Endothelial cell of umbilical vein (primary cell): ENCODE data around the gene U2AF2. TPM values are rescaled to one million over a fixed set of nuclear protein-coding genes. Genes with fewer than 3 reads are reported as not detected.

ENCODE experiments used
- BruUV-seq: library from RNA; stranded (reverse); fragments of 400-500 nt; replicated peaks from 2 replicates; lab custom pipeline; 2021; lab: Mats Ljungman, UMichigan
- CTCF ChIA-PET: fragments of 300-600, 350-600 bp; sonication (Branson Sonifier 250); formaldehyde crosslinking; loops from one replicate; lab custom pipeline; 2021; ENCODE audit warnings: antibody characterized with exemption, inconsistent platforms; lab: Charles Lee
- POLR2A ChIA-PET: fragments of 300-600, 350-600 bp; sonication (Branson Sonifier 250); formaldehyde crosslinking; loops from one replicate; lab custom pipeline; 2021; ENCODE audit warnings: antibody characterized with exemption, inconsistent platforms; lab: Charles Lee
- DNase-seq: peaks from one replicate; pipeline ENCODE4 v3.0.0-alpha.2; 2011; ENCODE audit warnings: low read depth, low spot score
- FAIRE-seq: peaks from 2 replicates; lab custom pipeline; 2011; peaks lifted over from hg19 to GRCh38; lab: Jason Lieb, UNC
- H2AFZ ChIP-seq: 2 replicates; pipeline ENCODE4 v1.6.0; 2012; ENCODE audit warnings: low read depth, low read length, control low read depth, inconsistent platforms
- H3K27ac ChIP-seq: 2 replicates; pipeline ENCODE4 v1.5.1; 2011; ENCODE audit warnings: low read depth, mild to moderate bottlenecking, control low read depth, low read length, moderate library complexity; ENCODE audit not compliant: insufficient read depth
- H3K27me3 ChIP-seq, 2 experiments: 2 replicates each; pipeline versions ENCODE4 v1.6.0 to v1.6.1; 2011; ENCODE audit warnings: low read length in 2 of 2, mixed read lengths in 1 of 2; ENCODE audit not compliant: control insufficient read depth in 2 of 2, insufficient read depth in 2 of 2
- H3K36me3 ChIP-seq, 2 experiments: 2 replicates in 1 of 2; 3 replicates in 1 of 2; pipeline ENCODE4 v1.5.1; 2011; ENCODE audit warnings: low read length in 2 of 2, mild to moderate bottlenecking in 1 of 2, moderate library complexity in 1 of 2; ENCODE audit not compliant: control insufficient read depth in 2 of 2, insufficient read depth in 2 of 2; ENCODE audit errors: extremely low read depth in 1 of 2
- H3K4me1 ChIP-seq: 3 replicates; pipeline ENCODE4 v1.5.1; 2011; ENCODE audit warnings: mild to moderate bottlenecking, low read length; ENCODE audit not compliant: control insufficient read depth, insufficient read depth; ENCODE audit errors: extremely low read depth
- H3K4me2 ChIP-seq: 2 replicates; pipeline ENCODE4 v1.6.1; 2011; ENCODE audit warnings: low read length, control low read depth, mixed read lengths; ENCODE audit not compliant: insufficient read depth
- H3K4me3 ChIP-seq, 3 experiments: fragments of 200-600 bp in 1 of 3; sonication (generic), shearing (Covaris generic) in 1 of 3; replicated peaks in 1 of 3; 2 replicates each; pipeline ENCODE4 v1.5.1; 2011 to 2016; ENCODE audit warnings: control low read depth in 3 of 3, low read length in 3 of 3, mild to moderate bottlenecking in 2 of 3, inconsistent platforms in 1 of 3, low read depth in 1 of 3, moderate library complexity in 1 of 3; ENCODE audit not compliant: insufficient read depth in 1 of 3
- H3K79me2 ChIP-seq: 2 replicates; pipeline ENCODE4 v1.6.0; 2012; ENCODE audit warnings: low read length, inconsistent platforms; ENCODE audit not compliant: control insufficient read depth, insufficient read depth
- H3K9ac ChIP-seq: replicated peaks from 2 replicates; pipeline ENCODE3; 2011; ENCODE audit warnings: low read length, control low read depth; ENCODE audit not compliant: insufficient read depth; ENCODE audit errors: extremely low read depth
- H3K9me1 ChIP-seq: replicated peaks from 3 replicates; pipeline ENCODE4 v1.6.0; 2011; ENCODE audit warnings: mild to moderate bottlenecking, low read length; ENCODE audit not compliant: control insufficient read depth, insufficient read depth; ENCODE audit errors: extremely low read depth
- H3K9me3 ChIP-seq: replicated peaks from 2 replicates; pipeline ENCODE4 v1.5.1; 2012; ENCODE audit warnings: low read length, inconsistent platforms; ENCODE audit not compliant: control insufficient read depth, insufficient read depth
- H4K20me1 ChIP-seq: replicated peaks from 2 replicates; pipeline ENCODE3; 2011; ENCODE audit warnings: mild to moderate bottlenecking, low read length; ENCODE audit not compliant: control insufficient read depth, insufficient read depth; ENCODE audit errors: extremely low read depth
- EZH2 ChIP-seq: IDR thresholded peaks from 2 replicates; pipeline ENCODE4 v1.6.1; 2012; ENCODE audit warnings: borderline replicate concordance, low read depth, mild to moderate bottlenecking, moderate library complexity, low read length, inconsistent platforms; ENCODE audit not compliant: severe bottlenecking
- FOS ChIP-seq: IDR thresholded peaks from 2 replicates; pipeline ENCODE4 v1.6.1; 2011; ENCODE audit warnings: mild to moderate bottlenecking, low read length, moderate library complexity, borderline replicate concordance; ENCODE audit not compliant: insufficient read depth
- GATA2 ChIP-seq: IDR thresholded peaks from 2 replicates; pipeline ENCODE4 v1.7.0; 2011; ENCODE audit warnings: low read depth, mild to moderate bottlenecking, moderate library complexity, mixed read lengths, low read length; ENCODE audit not compliant: insufficient read length, insufficient read depth
- JUN ChIP-seq: IDR thresholded peaks from 2 replicates; pipeline ENCODE4 v1.6.1; 2011; ENCODE audit warnings: borderline replicate concordance, low read depth; ENCODE audit not compliant: insufficient read length, insufficient read depth
- MYC ChIP-seq: IDR thresholded peaks from one replicate; pipeline ENCODE4 v1.6.1; 2011; ENCODE audit warnings: mild to moderate bottlenecking, low read depth, low read length
- POLR2A ChIP-seq: IDR thresholded peaks from 2 replicates; pipeline ENCODE4 v1.6.1; 2012; ENCODE audit warnings: low read depth, mild to moderate bottlenecking, control low read depth, low read length
- POLR2AphosphoS5 ChIP-seq: IDR thresholded peaks from 2 replicates; pipeline ENCODE4 v1.6.1; 2012; ENCODE audit warnings: low read depth, mild to moderate bottlenecking, control low read depth, low read length, moderate library complexity; ENCODE audit not compliant: insufficient read depth
- dilution Hi-C: fragments of 300-500 bp; cut with MboI; formaldehyde crosslinking; loops from one replicate; pipeline ENCODE4 v1.15.0; 2019; ENCODE audit warnings: low sequenced_read_pairs; ENCODE audit not compliant: extremely low pct_ligation_motif_present
- intact Hi-C: fragments of 100-400 bp; cut with micrococcal nuclease; formaldehyde crosslinking; loops from one replicate; pipeline ENCODE4 v1.10.0; 2022
- polyA plus RNA-seq, 4 experiments: library from polyadenylated mRNA; depleted of rRNA in 3 of 4; stranded (reverse) in 3 of 4; unstranded in 1 of 4; fragments of >200 nt; gene quantifications; 2 replicates each; pipeline versions ENCODE4 v1.2.1 to v1.2.3, GENCODE V29; 2011 to 2012; ENCODE audit warnings: missing spikeins in 1 of 4
- total RNA-seq: library from RNA; stranded (reverse); gene quantifications from 2 replicates; pipeline ENCODE4 v1.2.3, GENCODE V29; 2021
- TF ChIP-seq, protein P1 (sequence below), 2 donors: IDR thresholded peaks; 1 replicate in 1 of 2; 2 replicates in 1 of 2; pipeline ENCODE4 v1.5.1; 2011; ENCODE audit warnings: low read length in 2 of 2, mild to moderate bottlenecking in 2 of 2, moderate library complexity in 2 of 2, control low read depth in 1 of 2, inconsistent platforms in 1 of 2, low read depth in 1 of 2; ENCODE audit not compliant: insufficient read depth in 1 of 2; ENCODE audit errors: extremely low read depth in 1 of 2
- TF ChIP-seq, protein P2 (sequence below): IDR thresholded peaks from 2 replicates; pipeline ENCODE4 v1.6.1; 2011; ENCODE audit not compliant: insufficient read depth, insufficient read length

U2AF2 gene
- total and polyA plus RNA-seq, 2 donors (not counting 3 experiments of a cell fraction or from before 2014, with no cell fraction given): 183 to 259 TPM

DNA sequence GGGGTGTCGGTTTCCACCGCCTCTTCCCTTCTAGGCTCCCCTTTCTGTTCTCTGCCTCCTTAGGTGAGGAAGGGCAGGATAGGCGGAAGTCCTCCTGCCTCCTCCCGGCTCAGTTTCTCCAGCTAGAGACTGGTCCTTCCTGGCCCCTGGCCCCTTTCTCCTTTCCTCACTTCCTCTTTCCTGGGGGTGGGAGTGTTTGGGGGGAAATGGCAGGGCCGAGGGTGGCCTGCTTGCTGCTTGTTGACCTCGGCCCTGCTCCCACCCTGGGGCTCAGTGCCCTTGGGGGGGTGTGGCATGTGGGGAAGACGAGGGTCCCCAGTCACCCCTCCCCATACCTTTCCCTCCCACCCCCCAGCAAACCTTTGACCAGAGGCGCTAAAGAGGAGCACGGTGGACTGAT, 5.0 kb downstream of the U2AF2 start:
- intact Hi-C loops (loop anchor here (10.0 kb wide), 3 partner anchors 325 to 1195 kb away; partner anchors contain the start of genes KMT5C, LENG9 and ZNF787), dilution Hi-C loops (no loop called here)
- Histone ChIP-seq H3K9me1 (no peaks in the 10 kb centered on the region), H3K9ac (no peak overlapping the region), H3K4me3 (no peak overlapping the region), H3K36me3 (peaks cover 14 to 48% of the 10 kb centered on the region in 2 experiments), H3K79me2 (peaks cover 97% of the 10 kb centered on the region), H4K20me1 (peaks cover 12% of the 10 kb centered on the region), H3K27ac (no peak overlapping the region), H3K27me3 (no peaks in the 10 kb centered on the region), H3K9me3 (no peaks in the 10 kb centered on the region), H2AFZ (no peak overlapping the region), H3K4me1 (peaks cover 25% of the 10 kb centered on the region), H3K4me2 (no peak overlapping the region)
- POLR2A ChIA-PET: no interaction called here
- DNase-seq (no peak), FAIRE-seq (no peak)
- CTCF ChIA-PET: interaction anchor here (1.1 kb wide), 1 partner anchor 12 kb away, joined by 6 read pairs; no protein-coding TSS in a partner anchor
- no TSS peak for BruUV-seq
- TF ChIP-seq FOS (no peak), MYC (no peak), POLR2A (no peak), EZH2 (no peak), POLR2AphosphoS5 (no peak), GATA2 (no peak), JUN (no peak)
- TF ChIP-seq, protein P1, sequence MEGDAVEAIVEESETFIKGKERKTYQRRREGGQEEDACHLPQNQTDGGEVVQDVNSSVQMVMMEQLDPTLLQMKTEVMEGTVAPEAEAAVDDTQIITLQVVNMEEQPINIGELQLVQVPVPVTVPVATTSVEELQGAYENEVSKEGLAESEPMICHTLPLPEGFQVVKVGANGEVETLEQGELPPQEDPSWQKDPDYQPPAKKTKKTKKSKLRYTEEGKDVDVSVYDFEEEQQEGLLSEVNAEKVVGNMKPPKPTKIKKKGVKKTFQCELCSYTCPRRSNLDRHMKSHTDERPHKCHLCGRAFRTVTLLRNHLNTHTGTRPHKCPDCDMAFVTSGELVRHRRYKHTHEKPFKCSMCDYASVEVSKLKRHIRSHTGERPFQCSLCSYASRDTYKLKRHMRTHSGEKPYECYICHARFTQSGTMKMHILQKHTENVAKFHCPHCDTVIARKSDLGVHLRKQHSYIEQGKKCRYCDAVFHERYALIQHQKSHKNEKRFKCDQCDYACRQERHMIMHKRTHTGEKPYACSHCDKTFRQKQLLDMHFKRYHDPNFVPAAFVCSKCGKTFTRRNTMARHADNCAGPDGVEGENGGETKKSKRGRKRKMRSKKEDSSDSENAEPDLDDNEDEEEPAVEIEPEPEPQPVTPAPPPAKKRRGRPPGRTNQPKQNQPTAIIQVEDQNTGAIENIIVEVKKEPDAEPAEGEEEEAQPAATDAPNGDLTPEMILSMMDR (IDR thresholded peaks at IDR 0.05; ENCODE audit: extremely low read depth in 1 of 2, insufficient read depth in 1 of 2, low read depth in 1 of 2, low read length in 2 of 2): no peak
- TF ChIP-seq, protein P2, sequence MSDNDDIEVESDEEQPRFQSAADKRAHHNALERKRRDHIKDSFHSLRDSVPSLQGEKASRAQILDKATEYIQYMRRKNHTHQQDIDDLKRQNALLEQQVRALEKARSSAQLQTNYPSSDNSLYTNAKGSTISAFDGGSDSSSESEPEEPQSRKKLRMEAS: no peak
